ENCODE results near the gene CACNB3.

Gene CACNB3

DNA sequence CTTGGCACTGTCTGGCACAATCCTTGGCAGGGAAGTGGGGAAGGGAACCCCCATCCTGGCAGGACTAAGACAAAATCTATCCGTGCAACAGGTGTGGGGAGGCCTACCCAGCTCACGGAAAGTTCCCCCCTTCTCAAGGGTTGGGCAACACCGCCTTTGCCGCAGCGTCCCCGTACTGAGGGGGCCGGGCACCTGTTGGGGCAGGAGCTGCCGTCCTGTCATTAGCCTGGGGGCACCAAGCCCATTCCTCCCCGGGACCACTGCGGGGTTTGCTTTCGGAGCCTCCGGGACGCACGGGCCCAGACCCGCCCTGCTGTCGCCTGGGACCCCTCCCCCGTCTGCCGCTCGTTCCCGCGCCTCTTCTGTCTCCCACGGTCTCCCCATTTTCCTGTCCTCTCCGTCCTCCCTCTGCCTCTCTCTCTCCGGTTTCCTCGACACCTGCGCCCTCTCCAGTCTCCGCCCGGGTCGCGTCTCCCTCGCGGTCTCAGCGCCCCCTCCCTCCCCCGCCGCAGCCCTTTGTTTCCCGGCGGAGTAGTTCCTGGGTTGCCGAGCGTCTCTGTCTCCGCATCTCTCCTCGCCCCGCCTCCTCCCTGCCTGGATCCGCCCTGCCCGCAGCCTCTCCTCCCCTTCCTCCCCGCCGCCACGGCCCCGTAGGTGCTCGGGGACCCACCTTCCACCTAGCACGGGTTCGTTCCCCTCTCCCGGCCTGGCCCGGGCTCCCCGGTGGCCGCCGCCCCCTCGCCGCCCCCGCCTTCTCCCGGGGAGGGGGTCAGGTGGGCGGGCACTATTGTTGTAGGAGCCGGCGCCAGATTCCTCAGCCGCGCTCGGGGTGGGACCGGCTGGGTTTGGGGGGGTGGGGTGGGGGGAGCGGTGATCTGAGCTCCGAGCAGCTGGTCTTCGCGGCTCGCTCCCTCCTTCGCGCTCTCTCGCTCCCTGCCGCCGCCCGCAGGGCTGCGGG lies at the start of gene CACNB3:
Gene CACNB3 (plus strand): TSS at position 624 of the 958 bp plus-strand sequence. CDS start 434 bp downstream, outside the sequence.
- peak; percentile 57 to 70 for DNase-seq (ENCODE audit: low read depth in 2 of 2)

DNA sequence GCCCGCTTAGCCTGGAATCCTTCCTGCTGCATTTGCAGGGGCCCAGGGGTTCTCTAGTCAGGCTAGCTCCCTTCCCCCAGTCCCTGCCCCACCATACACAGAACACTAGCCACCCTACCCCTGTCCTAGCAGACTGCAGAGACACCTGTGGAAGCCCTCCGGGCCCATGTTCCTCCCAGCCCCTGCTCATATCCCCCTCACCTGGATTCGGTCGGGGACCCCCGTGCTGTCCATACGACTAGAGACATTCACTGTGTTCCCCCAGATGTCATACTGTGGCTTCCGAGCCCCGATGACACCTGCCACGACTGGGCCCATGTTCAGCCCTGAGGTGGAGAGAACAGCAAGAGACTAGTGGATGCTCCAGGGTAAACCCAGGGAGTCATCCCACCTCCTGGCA lies 49.6 kb upstream of the CACNB3 start:
- no peak for DNase-seq (ENCODE audit: low read depth in 2 of 2)

DNA sequence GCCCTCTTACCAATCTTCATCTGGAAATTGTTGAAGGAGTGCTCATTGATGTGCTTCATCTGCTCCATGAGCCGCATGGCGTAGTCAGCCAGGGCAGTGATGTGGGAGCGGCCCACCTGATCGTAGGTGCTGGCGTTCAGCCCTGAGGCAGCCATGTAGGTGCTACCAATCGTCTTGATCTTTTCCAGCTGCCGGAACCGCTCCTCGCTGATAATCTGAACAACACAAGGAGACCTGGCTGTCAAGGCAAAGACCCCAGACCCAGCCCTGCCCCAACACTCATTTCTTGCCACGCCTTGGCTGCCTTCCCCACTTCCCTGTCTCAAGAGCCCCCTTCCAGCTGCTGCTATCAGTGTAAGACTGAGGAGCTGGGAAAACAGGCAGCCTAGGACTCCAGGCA lies 47.5 kb upstream of the CACNB3 start:
- DNase-seq (ENCODE audit: low read depth in 2 of 2), result no peak

DNA sequence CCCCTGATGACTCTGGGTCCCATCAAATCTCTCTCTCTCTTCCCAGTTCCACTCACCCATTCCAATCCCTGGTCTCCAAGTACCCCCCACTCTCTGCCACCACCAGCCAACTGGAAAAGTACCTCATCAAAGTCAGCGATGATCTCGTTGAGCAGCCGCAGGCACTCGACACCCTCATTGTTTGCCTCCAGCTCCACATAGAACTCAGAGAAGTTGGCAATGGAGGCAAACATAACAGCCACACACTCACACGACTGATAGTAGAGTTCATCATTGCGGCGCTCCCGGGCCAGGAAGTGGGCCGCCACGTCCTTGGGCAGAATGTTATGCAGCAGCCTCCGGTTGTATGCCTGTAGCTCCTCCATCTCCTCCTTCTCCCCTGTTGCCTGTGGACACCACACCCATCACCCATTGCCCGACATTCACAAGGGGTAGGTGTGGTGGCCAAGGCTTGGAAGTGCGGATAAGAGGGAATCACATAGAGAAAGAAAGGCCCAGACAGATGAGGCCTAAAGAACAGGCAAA lies 46.6 kb upstream of the CACNB3 start:
- DNase-seq (ENCODE audit: low read depth in 2 of 2), result no peak

DNA sequence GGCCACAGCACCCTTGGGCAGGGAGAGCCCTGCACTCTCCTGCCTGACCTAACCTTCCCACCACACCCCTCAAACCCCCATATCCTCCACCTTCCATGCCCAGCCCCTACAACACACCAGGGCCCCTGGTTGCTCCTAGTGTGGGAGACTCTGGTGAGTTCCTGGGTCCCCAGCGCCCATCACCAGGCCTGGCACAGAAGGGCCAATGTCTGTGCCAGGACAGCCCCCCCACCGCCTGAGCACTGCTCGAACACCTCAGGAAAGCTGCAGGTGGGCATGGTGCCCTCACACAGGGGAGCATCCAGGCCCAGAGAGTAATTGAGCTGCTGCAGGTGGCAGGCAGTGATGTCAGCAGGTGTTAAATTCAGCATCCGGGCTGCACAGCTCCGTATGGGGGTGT lies 44.6 kb upstream of the CACNB3 start:
- no peak for DNase-seq (ENCODE audit: low read depth in 2 of 2)

DNA sequence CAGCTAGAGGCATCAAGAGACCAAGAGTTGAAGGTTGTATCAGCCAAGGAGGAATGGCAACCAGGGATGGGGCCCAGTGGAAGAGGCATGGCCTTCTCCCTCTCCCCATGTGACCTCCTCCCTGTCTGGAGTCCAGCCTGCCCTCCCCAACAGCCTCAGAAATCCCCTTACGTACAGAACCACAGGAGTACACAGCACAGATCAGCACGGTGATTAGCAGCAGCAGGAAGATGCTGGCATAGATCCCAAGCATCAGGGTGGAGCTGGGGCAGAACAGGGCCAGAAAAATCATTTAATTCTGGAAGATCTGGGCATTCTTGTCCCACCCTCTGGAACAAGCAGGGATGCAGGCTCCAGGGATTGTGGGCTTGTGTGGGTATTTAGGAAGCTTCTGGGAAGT lies 43.8 kb upstream of the CACNB3 start:
- no peak for DNase-seq (ENCODE audit: low read depth in 2 of 2)

DNA sequence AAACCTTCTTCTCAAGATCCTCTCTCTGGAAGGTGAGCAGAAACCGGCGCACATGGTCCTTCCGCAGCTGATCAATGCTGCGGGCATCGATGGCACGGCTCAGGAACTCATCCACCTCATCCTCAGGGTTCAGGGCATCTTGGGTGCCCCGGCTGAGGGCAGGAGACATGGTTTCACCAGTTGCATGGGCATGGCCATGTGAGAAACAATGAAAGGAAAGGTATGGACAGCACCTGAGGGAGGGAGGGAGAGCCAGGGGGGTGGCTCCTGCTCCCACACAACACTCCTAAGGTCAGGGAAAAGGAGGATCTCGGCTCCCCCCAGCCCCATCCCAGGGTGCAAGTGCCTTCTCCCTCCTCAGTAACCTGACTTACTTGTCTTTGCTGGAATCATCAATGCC lies 43.0 kb upstream of the CACNB3 start:
- DNase-seq (ENCODE audit: low read depth in 2 of 2), result no peak

DNA sequence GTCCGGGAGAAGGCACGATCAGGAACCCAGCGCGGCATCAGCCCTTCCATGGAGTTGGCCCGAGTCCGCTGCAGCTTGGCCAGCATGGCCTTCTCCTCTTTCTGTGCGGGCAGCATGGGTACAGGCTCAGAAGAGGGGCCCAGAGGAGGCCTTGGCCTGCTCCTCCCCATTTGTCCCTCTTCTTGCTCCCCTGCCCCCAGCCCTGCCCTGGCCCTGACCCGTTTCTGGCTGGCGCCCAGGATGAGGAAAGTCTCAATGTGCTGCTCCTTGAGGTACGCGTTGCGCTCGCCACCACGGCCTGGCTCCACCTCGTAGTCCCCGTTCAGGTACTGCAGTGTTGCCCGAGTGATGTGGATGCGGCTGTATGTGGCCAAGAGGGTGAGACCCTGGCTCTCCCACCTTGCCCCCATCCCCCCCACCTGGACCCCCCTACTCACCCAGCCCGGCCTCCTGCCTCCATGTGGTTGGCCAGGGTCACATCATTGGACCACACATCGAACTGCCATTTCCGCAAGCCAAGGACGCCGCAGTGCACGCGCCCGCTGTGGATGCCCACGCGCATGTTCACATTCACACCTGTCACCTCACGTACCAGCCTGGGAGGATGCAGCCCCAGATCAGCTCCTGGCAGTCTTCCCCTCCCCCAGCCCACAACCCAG lies 42.2 kb upstream of the CACNB3 start:
- no peak for DNase-seq (ENCODE audit: low read depth in 2 of 2)

DNA sequence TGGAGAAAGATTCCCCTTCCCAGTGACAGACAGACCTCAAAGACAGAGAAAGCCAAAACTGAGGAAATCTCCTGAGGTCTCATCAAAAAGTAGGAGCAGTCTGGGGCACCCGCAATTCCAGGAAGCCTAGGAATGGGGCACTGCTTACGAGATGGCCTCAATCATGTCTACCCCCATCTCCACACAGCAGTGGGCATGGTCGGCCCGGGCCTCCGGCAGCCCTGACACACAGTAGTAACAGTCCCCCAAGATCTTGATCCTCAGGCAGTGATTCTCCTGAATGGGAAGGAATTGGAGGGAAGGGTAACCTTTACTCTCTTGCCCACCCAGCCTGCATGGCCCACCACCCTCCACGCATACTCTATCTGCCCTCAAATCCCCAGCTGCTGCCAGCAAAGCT lies 41.3 kb upstream of the CACNB3 start:
- DNase-seq (ENCODE audit: low read depth in 2 of 2), result no peak

DNA sequence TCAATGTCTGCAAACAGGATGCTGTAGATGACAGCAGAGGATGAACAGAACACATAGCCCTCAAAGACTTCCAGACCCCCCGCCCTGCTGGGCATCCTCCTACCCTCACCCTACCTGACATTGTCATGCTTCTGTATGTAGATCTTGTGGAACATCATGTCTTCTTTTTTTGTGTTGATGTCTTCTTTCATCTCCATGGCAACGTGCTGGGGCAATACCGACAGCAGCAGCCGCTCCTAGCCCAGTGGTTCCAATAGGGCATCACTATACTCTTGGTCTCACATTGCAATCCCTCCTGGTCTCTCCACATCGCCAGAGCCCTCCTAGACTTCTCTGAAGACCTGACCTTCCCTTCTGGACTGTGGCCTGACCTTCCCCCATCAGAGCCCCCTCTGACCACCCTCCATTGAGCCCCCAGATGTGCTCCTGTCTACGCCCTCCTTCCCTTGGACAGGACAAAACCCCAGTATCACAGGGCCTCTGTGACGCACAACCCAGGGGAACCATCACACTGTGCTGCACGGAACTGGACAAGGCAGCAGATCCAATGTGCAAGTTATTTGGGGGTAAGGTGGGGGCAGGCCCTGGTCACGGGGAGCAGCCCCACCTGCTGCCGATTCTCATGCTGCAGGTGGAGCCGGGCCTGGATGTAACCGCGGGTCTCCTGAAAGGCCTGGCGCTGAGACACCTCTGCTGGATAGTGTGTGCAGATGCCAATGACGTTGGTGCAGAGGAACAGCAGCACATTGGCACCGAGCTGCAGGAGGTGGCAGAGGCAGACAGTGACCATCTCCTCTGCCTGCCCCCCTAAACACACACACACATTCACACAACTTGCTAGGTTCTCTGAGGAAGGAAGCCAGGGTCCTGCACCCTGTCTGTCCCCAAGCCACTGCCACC lies 40.5 kb upstream of the CACNB3 start:
- no peak for DNase-seq (ENCODE audit: low read depth in 2 of 2)

DNA sequence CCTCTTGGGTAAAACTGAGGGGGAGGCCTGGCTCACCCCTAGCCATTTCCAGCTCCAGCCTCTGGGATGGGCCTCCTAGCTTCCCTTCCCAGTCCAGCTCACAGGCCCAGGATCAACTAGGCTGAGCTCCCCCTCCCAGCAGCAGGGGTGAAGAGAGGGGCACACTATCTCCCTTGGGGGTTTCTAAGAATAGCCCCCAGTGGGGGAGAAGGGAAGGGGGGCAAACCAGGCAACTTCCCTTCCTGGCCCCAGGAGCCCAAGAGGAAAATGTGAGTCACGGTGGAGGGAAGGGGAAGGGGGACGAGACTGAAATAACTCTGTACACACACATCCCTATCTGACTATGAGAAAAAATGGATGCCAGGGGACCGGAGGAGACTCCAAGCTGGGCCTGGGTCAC lies 38.4 kb upstream of the CACNB3 start:
- DNase-seq (ENCODE audit: low read depth in 2 of 2), result no peak

DNA sequence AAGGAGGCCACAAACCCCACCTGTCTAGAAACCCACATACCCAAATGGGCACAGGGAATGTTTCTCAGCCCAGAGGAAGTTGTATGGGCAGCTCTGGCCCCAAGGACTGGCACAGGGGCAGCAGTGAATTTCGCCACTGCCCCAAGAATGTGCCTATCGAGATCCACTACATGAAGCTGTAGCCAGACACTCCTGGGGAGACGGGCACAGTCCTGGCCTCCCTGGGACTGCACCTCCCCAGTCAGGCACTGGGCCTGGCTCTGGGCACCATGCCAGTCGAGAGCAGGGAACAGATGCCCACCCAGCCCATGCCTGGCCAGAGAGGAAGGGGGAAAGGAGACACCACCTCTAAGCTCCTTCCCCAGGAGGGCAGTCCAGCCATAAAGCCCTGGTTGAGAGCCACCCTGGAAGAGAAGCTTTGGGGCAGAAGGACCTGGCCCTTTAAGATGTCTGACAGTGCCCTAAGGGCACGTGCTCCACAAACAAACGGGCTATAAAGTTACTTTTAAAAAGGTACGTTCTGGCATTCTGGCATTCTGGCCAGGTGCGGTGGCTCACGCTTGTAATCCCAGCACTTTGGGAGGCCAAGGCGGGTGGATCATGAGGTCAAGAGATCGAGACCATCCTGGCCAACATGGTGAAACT lies 37.8 kb upstream of the CACNB3 start:
- no peak for DNase-seq (ENCODE audit: low read depth in 2 of 2)

DNA sequence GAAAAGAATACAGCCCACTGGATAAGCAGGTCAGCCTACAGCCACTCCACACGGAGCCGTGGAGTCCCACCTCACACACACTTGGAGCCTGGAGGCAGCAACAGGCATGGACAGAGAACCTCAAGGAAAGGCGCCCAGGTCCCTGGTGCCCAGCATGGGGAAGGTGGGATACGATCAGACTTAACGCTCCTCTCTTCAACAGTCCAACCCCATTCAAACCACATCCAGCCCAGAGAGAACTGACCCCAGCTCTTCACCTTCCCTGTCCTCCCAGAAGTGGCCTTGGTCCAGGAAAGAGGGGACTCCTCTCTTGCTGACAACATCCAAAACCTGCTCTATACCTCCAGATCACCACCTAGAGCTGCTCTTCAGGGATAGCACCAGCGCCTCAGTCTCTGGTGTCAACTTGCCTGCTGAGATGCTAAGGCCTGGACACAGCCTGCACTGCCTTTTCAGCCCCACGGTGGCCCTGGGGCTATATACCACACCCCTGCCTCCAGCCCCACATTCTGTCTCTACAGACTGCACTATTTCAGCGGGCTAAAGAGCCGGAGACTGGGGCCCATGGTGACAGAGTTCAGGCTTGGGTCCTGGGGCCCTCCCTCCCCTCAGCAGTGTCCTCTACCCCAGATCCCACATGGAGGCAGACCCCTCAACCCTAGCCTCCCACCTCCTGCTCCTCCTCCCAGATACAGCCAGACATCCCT lies 36.4 kb upstream of the CACNB3 start:
- no peak for DNase-seq (ENCODE audit: low read depth in 2 of 2)

DNA sequence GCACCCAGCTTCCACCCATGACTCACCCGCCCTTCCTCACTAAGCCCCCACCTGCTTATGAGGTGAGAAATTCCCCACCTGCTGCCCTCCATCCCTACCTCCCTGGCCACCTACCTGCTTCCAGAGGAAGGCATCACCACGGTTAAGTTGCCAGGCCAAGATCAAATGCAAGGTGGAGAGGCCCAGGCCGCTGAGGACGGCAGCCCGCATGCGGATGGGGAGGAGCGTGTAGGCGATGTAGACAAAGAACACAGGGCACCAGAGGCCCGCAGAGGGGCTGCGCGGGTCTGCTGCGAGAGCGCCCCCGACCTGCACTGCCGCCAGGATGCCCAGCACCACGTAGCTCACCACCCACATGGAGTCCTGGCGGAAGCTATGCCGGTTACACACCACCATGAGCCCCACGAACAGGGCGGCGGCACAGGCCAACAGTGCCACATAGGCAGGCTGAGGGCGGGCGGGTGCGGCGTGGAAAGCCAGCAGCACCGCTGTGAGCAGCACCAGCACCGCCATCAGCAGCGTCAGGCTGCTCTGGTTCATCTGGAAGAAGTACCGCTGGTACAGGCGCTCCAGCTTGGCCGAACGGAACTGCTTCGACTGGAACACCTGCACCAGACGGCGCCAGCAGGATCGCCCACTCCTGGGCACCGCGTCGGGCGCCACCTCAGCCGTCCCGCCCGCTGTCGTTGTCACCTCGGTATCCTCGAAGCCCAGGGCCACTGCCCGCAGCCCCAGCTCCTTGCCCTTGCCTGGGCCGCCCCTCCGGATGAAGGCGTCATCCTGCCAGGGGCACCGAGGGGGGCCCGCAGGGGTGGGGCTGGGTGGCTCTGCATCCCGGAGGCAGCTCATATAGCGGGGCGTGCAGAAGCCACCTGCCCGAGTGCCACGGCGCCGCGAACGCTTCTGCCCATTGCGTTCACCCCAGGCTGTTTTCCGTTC lies 35.6 kb upstream of the CACNB3 start:
- DNase-seq (ENCODE audit: low read depth in 2 of 2), result no peak

DNA sequence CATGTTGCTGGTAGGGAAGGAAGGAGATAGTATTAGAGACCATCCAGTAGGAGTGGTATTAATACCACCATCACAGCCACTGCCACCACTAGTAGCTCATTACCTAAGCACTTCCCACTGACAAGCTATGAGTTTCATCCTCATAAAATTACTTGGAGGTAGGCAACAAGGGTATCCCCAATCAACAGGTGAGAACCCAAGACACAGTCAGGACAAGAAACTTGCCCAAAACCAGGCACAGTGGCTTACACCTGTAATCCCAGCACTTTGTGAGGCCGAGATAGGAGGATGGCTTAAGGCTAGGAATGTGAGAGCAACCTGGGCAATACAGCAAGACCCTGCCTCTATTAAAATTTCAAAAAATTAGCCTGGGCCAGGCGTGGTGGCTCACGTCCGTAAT lies 34.9 kb upstream of the CACNB3 start:
- no peak for DNase-seq (ENCODE audit: low read depth in 2 of 2)

DNA sequence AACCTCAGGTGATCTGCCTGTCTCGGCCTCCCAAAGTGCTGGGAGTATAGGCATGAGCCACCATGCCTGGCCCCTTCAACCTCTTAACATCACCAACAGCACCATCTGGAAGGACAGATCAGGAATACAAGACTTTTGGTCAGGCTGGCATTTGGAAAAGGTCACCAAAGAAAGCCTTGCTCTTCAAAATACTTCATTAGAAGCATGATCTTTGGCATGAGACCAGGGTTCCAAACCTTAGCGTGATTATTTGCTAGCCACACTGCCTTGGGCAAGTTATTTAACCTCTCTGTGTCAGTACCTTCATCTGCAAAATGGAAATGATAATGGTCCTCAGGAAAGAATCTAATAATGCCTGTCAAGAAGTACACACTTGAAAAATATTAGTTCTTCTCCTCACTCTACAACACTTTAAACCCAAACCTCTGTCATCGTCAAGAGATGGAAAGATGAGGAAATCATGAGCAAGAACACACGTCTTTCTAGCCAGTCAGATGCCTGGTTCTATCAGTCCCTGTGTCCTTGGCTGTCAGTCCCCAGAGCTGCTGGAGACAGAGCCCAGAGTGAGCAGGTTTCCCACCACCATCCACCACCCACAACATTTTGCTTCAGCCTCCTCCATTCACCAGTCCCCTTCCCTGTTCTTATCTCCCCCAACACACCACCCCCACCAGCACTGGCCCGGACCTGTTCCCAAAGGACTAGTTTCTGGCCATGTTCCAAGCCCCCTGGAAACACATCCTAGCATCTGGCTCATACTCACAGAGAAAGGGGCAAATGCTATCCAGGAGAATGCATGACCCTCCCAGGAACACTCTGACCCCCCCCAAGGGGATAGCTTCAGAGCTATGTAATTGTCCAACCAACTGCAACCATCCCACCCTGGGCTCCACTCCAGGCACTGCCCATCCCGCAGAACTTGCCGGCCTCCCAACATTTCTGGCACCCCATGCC lies 31.4 kb upstream of the CACNB3 start:
- no peak for DNase-seq (ENCODE audit: low read depth in 2 of 2)

DNA sequence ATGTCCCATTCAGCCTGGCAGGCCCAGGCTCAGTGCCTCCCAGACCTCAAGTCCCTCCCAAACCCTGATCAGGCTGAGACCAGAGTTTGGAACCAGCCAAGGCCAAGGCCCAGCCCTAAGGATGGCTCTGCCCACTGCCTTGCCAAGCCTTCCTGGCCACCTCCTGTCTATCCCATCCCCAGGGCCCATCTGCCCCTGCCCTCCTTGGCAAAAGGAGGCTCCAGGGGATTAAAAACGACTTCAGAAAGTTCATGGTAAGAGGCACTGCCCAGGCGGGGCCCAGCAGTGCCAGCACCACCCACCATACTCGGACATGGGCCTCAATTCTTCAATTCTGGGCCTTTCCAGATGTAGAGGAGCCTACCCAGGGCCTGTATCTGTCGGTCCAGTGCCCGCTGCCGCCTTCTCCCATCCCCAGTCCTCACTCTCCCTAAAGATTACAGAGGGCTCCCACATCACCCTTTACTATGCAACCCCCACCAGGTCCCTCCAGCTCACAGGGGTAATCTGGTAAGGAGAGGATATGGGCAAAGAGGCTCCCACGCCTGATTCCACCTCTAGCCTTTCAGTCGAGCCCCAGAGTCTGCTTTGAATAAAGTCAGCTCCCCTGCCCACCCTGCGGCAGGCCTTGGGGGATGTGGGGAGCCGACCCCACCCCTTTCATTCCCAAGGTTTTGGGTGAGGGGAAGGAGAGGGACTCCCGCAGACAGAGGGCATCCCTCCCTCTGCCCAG lies 30.3 kb upstream of the CACNB3 start:
- no peak for DNase-seq (ENCODE audit: low read depth in 2 of 2)

DNA sequence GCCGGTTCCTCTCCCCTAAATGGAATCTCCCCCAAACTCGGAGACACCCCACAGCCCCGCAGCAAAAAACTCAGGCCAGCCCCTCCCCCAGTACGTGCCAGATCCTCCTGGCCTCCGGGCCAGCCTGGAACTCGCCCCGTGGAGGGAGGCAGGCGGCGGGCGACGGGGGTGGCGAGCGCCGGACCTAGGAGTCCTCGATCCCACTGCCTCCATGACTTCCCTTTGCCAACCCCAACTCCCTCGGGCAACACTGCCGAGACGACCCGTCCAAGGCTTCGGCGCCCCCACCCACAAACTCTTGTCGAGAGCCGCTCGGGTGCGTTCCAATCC lies 29.8 kb upstream of the CACNB3 start:
- DNase-seq (ENCODE audit: low read depth in 2 of 2), result no peak
